NCI-H146 treated with DMSO at 0.1 percent for 48 hours (cell line): ENCODE results near the gene NPFF.
"Not testable (repeated sequence)": the region's sequence is repeated elsewhere in the genome, so short reads cannot be mapped to it uniquely, and the experiment has no call there.

Experiments used
- DNase-seq: peaks from one replicate; lab custom pipeline; 2025; ENCODE audit not compliant: unreplicated experiment; lab: John Stamatoyannopoulos, UW

The NPFF gene

GRCh38 chr12:53506881-53507602, at the start of gene NPFF:
NPFF (minus strand) TSS chr12:53507484; CDS start chr12:53507474, 10 bp downstream.
- DNase-seq, result no peak

GRCh38 chr12:53552361-53553327, 45.4 kb upstream of the NPFF start:
- DNase-seq, result no peak

- DNase-seq, result no peak
These were observed 44.6 kb upstream of the NPFF start for GRCh38 chr12:53551889-53552291.

- no peak for DNase-seq
These were observed 43.3 kb upstream of the NPFF start for GRCh38 chr12:53550595-53550994.

GRCh38 chr12:53550131-53550530, 42.8 kb upstream of the NPFF start:
- DNase-seq, result not testable (repeated sequence)

GRCh38 chr12:53548354-53548753, 41.1 kb upstream of the NPFF start:
- not testable (repeated sequence) for DNase-seq

GRCh38 chr12:53543539-53543938, 36.3 kb upstream of the NPFF start:
- DNase-seq, result peak; percentile 53

- no peak for DNase-seq
These were observed 32.2 kb upstream of the NPFF start for GRCh38 chr12:53539526-53539925.

- peak; percentile 34 for DNase-seq
These were observed 31.0 kb upstream of the NPFF start for GRCh38 chr12:53538209-53538689.

- DNase-seq, result no peak
These were observed 29.7 kb upstream of the NPFF start for GRCh38 chr12:53536962-53537361.

- no peak for DNase-seq
These were observed 26.2 kb upstream of the NPFF start for GRCh38 chr12:53533471-53533870.

GRCh38 chr12:53532524-53533445, 25.5 kb upstream of the NPFF start:
- DNase-seq, result no peak

GRCh38 chr12:53532021-53532420, 24.7 kb upstream of the NPFF start:
- DNase-seq, result no peak

GRCh38 chr12:53530920-53531319, 23.6 kb upstream of the NPFF start:
- no peak for DNase-seq

- DNase-seq, result no peak
These were observed 22.8 kb upstream of the NPFF start for GRCh38 chr12:53530061-53530460.

- no peak for DNase-seq
These were observed 17.2 kb upstream of the NPFF start for GRCh38 chr12:53524476-53524875.

GRCh38 chr12:53523131-53523530, 15.8 kb upstream of the NPFF start:
- DNase-seq, result no peak

- DNase-seq, result no peak
These were observed 11.1 kb upstream of the NPFF start for GRCh38 chr12:53518381-53518780.

- DNase-seq, result no peak
These were observed 9.6 kb upstream of the NPFF start for GRCh38 chr12:53516758-53517455.

- no peak for DNase-seq
These were observed 8.0 kb upstream of the NPFF start for GRCh38 chr12:53515291-53515680.
